ENCODE measurements around the gene GSTM4.

DNA sequence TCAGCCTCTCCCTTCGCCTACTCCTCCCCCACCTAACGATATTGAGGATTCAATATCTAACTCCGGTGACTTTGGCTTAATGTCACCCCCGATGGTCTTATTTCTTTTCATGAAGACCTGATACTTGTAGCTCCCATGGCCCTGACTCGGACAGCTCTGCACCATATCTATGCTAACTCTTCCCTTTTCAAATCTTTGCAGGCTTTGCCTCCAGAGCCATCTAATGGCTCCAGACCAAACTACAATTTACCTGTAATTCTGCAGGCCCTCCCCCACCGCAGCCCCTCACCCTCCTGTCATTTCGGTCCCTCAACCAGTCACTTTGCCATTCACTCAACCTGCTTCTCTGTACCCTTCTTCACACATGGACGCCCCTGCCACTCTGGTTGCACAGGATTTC lies 48.3 kb downstream of the GSTM4 start:
- TF ChIP-seq, protein P1, sequence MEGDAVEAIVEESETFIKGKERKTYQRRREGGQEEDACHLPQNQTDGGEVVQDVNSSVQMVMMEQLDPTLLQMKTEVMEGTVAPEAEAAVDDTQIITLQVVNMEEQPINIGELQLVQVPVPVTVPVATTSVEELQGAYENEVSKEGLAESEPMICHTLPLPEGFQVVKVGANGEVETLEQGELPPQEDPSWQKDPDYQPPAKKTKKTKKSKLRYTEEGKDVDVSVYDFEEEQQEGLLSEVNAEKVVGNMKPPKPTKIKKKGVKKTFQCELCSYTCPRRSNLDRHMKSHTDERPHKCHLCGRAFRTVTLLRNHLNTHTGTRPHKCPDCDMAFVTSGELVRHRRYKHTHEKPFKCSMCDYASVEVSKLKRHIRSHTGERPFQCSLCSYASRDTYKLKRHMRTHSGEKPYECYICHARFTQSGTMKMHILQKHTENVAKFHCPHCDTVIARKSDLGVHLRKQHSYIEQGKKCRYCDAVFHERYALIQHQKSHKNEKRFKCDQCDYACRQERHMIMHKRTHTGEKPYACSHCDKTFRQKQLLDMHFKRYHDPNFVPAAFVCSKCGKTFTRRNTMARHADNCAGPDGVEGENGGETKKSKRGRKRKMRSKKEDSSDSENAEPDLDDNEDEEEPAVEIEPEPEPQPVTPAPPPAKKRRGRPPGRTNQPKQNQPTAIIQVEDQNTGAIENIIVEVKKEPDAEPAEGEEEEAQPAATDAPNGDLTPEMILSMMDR (IDR thresholded peaks at IDR 0.05): no peak
- TF ChIP-seq POLR2A (IDR thresholded peaks at IDR 0.05): no peak
- TF ChIP-seq POLR2AphosphoS5 (IDR thresholded peaks at IDR 0.05): no peak
